ENCODE results near the gene SLC1A3.

Gene SLC1A3

GRCh38 chr5:36717131-36717695 lies 110.8 kb downstream of the SLC1A3 start:
- no peak for DNase-seq (ENCODE audit: low read depth in 2 of 2)

- DNase-seq (ENCODE audit: low read depth in 2 of 2) = no peak
These were observed 112.9 kb downstream of the SLC1A3 start for GRCh38 chr5:36719282-36719681.

GRCh38 chr5:36720688-36721087 lies 114.3 kb downstream of the SLC1A3 start:
- DNase-seq (ENCODE audit: low read depth in 2 of 2) = no peak

GRCh38 chr5:36721664-36722235 lies 115.3 kb downstream of the SLC1A3 start:
- DNase-seq (ENCODE audit: low read depth in 2 of 2) = no peak

GRCh38 chr5:36722900-36723299 lies 116.5 kb downstream of the SLC1A3 start:
- DNase-seq (ENCODE audit: low read depth in 2 of 2) = no peak

GRCh38 chr5:36723912-36724311 lies 117.5 kb downstream of the SLC1A3 start:
- no peak for DNase-seq (ENCODE audit: low read depth in 2 of 2)

GRCh38 chr5:36724467-36725332 lies 118.3 kb downstream of the SLC1A3 start:
- DNase-seq (ENCODE audit: low read depth in 2 of 2) = no peak

GRCh38 chr5:36726317-36726716 lies 119.9 kb downstream of the SLC1A3 start:
- DNase-seq (ENCODE audit: low read depth in 2 of 2) = no peak

- DNase-seq (ENCODE audit: low read depth in 2 of 2) = no peak
These were observed 120.4 kb downstream of the SLC1A3 start for GRCh38 chr5:36726767-36727166.

- no peak for DNase-seq (ENCODE audit: low read depth in 2 of 2)
These were observed 122.5 kb downstream of the SLC1A3 start for GRCh38 chr5:36728697-36729543.

- DNase-seq (ENCODE audit: low read depth in 2 of 2) = no peak
These were observed 124.3 kb downstream of the SLC1A3 start for GRCh38 chr5:36730537-36731216.

- DNase-seq (ENCODE audit: low read depth in 2 of 2) = no peak
These were observed 126.8 kb downstream of the SLC1A3 start for GRCh38 chr5:36733183-36733582.

- no peak for DNase-seq (ENCODE audit: low read depth in 2 of 2)
These were observed 128.0 kb downstream of the SLC1A3 start for GRCh38 chr5:36734422-36734821.

GRCh38 chr5:36735891-36736290 lies 129.5 kb downstream of the SLC1A3 start:
- no peak for DNase-seq (ENCODE audit: low read depth in 2 of 2)

Data from stimulated activated CD4-positive, alpha-beta T cell treated with anti-CD3 and anti-CD28 coated beads, Interleukin-15, amount 100 ng/mL, for 48 hours (primary cell).